WTC11 (cell line): ENCODE data around the gene KLHL18. TPM values are rescaled to one million over a fixed set of nuclear protein-coding genes. Genes with fewer than 3 reads are reported as not detected.

Experiments
- ATAC-seq: fragments of 200-7000 bp; cut with Tn5 transposase; 2 replicates; pipeline ENCODE4 v1.10.0; 2021; ENCODE audit warnings: mild to moderate bottlenecking, moderate library complexity
- Bru-seq: library from RNA; stranded (reverse); fragments of 400-500 nt; gene quantifications from one replicate; lab custom pipeline; 2021; lab: Mats Ljungman, UMichigan
- CTCF ChIA-PET: fragments of 300-600 bp; sonication (Branson Sonifier 250); formaldehyde crosslinking; loops from one replicate; lab custom pipeline; 2021; ENCODE audit warnings: antibody characterized with exemption; lab: Charles Lee
- POLR2A ChIA-PET: fragments of 350-600 bp; sonication (Branson Sonifier 250); formaldehyde crosslinking; loops from one replicate; lab custom pipeline; 2021; ENCODE audit warnings: antibody characterized with exemption; lab: Charles Lee
- DNase-seq: peaks from one replicate; pipeline ENCODE4 v3.0.0; 2021; ENCODE audit warnings: low spot score
- H3K27ac Mint-ChIP-seq: 2 replicates; pipeline ENCODE4 v1.8.0; 2021; ENCODE audit warnings: mixed read lengths
- H3K27me3 Mint-ChIP-seq: 2 replicates; pipeline ENCODE4 v1.8.0; 2021; ENCODE audit warnings: low read depth, mild to moderate bottlenecking, moderate library complexity, mixed read lengths
- H3K36me3 Mint-ChIP-seq: 2 replicates; pipeline ENCODE4 v1.8.0; 2021; ENCODE audit warnings: mixed read lengths
- H3K4me1 Mint-ChIP-seq: 2 replicates; pipeline ENCODE4 v1.8.0; 2022; ENCODE audit warnings: mixed read lengths
- H3K4me3 Mint-ChIP-seq: 2 replicates; pipeline ENCODE4 v1.8.0; 2021; ENCODE audit warnings: mild to moderate bottlenecking, moderate library complexity, mixed read lengths
- H3K9me3 Mint-ChIP-seq: 2 replicates; pipeline ENCODE4 v1.8.0; 2021; ENCODE audit warnings: mixed read lengths
- ATF1 ChIP-seq: sonication (generic); formaldehyde crosslinking; IDR thresholded peaks from 2 replicates; pipeline ENCODE4 v1.8.1; 2023; ENCODE audit warnings: mild to moderate bottlenecking, moderate library complexity, missing genetic modification reagents
- CREM ChIP-seq: sonication (generic); formaldehyde crosslinking; IDR thresholded peaks from 2 replicates; pipeline ENCODE4 v1.8.1; 2022; ENCODE audit warnings: mild to moderate bottlenecking, missing genetic modification reagents, moderate library complexity
- ESRRA ChIP-seq: sonication (generic); formaldehyde crosslinking; IDR thresholded peaks from 2 replicates; pipeline ENCODE4 v1.8.1; 2022; ENCODE audit warnings: mild to moderate bottlenecking, missing genetic modification reagents, borderline replicate concordance
- ETV6 ChIP-seq: sonication (generic); formaldehyde crosslinking; IDR thresholded peaks from 2 replicates; pipeline ENCODE4 v1.8.1; 2022; ENCODE audit warnings: mild to moderate bottlenecking, missing genetic modification reagents
- FOXP1 ChIP-seq: sonication (generic); formaldehyde crosslinking; IDR thresholded peaks from 2 replicates; pipeline ENCODE4 v1.8.0; 2022; ENCODE audit warnings: missing genetic modification reagents, mild to moderate bottlenecking, moderate library complexity, borderline replicate concordance
- FOXP4 ChIP-seq: sonication (generic); formaldehyde crosslinking; IDR thresholded peaks from 2 replicates; pipeline ENCODE4 v1.8.0; 2022; ENCODE audit warnings: mild to moderate bottlenecking, missing genetic modification reagents
- GABPB1 ChIP-seq: sonication (generic); formaldehyde crosslinking; IDR thresholded peaks from 2 replicates; pipeline ENCODE4 v1.8.1; 2023; ENCODE audit warnings: mild to moderate bottlenecking, missing genetic modification reagents
- GRHL2 ChIP-seq: fragments of 250-450 bp; sonication (Bioruptor Pico); IDR thresholded peaks from 2 replicates; pipeline ENCODE4 v1.8.0; 2022; ENCODE audit warnings: mild to moderate bottlenecking, moderate library complexity; ENCODE audit not compliant: insufficient replicate concordance, severe bottlenecking
- JAZF1 ChIP-seq: fragments of 250-450 bp; sonication (Bioruptor Pico); IDR thresholded peaks from 2 replicates; pipeline ENCODE4 v1.9.0; 2021; ENCODE audit warnings: moderate library complexity, mild to moderate bottlenecking, inconsistent platforms
- MYBL2 ChIP-seq: sonication (generic); formaldehyde crosslinking; IDR thresholded peaks from 2 replicates; pipeline ENCODE4 v1.8.1; 2023; ENCODE audit warnings: mild to moderate bottlenecking, moderate library complexity, missing genetic modification reagents
- OVOL2 ChIP-seq: fragments of 250-450 bp; sonication (Bioruptor Pico); IDR thresholded peaks from 2 replicates; pipeline ENCODE4 v1.9.0; 2021; ENCODE audit warnings: mild to moderate bottlenecking, borderline replicate concordance
- SMAD3 ChIP-seq: sonication (generic); formaldehyde crosslinking; IDR thresholded peaks from 2 replicates; pipeline ENCODE4 v1.8.0; 2022; ENCODE audit warnings: missing genetic modification reagents, mild to moderate bottlenecking, borderline replicate concordance
- SP1 ChIP-seq: sonication (generic); formaldehyde crosslinking; conservative IDR thresholded peaks from 2 replicates; pipeline ENCODE4 v1.8.1; 2022; ENCODE audit warnings: missing genetic modification reagents
- TEAD1 ChIP-seq: sonication (generic); formaldehyde crosslinking; IDR thresholded peaks from 2 replicates; pipeline ENCODE4 v1.8.0; 2022; ENCODE audit warnings: mild to moderate bottlenecking, missing genetic modification reagents
- long read RNA-seq, 3 experiments: library from RNA in 1 of 3; library from capped mRNA in 1 of 3; library from polyadenylated mRNA in 1 of 3; unstranded in 2 of 3; stranded (forward) in 1 of 3; transcript quantifications; one replicate each; pipeline ENCODE4 v2.0.0, GENCODE V29; 2021
- total RNA-seq: library from RNA; stranded (reverse); gene quantifications from 3 replicates; pipeline ENCODE4 v1.2.3, GENCODE V29; 2021
- TF ChIP-seq, protein P1 (sequence below): sonication (generic); formaldehyde crosslinking; IDR thresholded peaks from 2 replicates; pipeline ENCODE4 v1.8.1; 2023; ENCODE audit warnings: mild to moderate bottlenecking, missing genetic modification reagents
- TF ChIP-seq, protein P2 (sequence below): sonication (generic); formaldehyde crosslinking; IDR thresholded peaks from 2 replicates; pipeline ENCODE4 v1.8.0; 2023; ENCODE audit warnings: mild to moderate bottlenecking, missing genetic modification reagents
- TF ChIP-seq, protein P3 (sequence below): sonication (generic); formaldehyde crosslinking; conservative IDR thresholded peaks from 2 replicates; pipeline ENCODE4 v1.8.1; 2022; ENCODE audit warnings: mild to moderate bottlenecking, missing genetic modification reagents
- TF ChIP-seq, protein P4 (sequence below): sonication (generic); formaldehyde crosslinking; IDR thresholded peaks from 2 replicates; pipeline ENCODE4 v1.8.0; 2022; ENCODE audit warnings: mild to moderate bottlenecking, missing genetic modification reagents
- TF ChIP-seq, protein P5 (sequence below): sonication (generic); formaldehyde crosslinking; IDR thresholded peaks from 2 replicates; pipeline ENCODE4 v1.8.0; 2023; ENCODE audit warnings: missing genetic modification reagents, mild to moderate bottlenecking, borderline replicate concordance
- TF ChIP-seq, protein P6 (sequence below): sonication (generic); formaldehyde crosslinking; IDR thresholded peaks from 2 replicates; pipeline ENCODE4 v1.8.1; 2022; ENCODE audit warnings: mild to moderate bottlenecking, moderate library complexity, missing genetic modification reagents

The KLHL18 gene
- total RNA-seq (23.4 to 29.5 TPM (median 28.4 TPM) in 3 replicates), Bru-seq, nascent RNA (percentile 67 among the genes with signal in this experiment)
- long read RNA-seq, experiment 1, full-length matches to known transcripts = 45 of 100 reads
- long read RNA-seq, experiment 1, partial matches to known transcripts = 9 of 100 reads
- long read RNA-seq, experiment 1, other reads (novel, unspliced or antisense) = 46 of 100 reads
- long read RNA-seq, experiment 2, full-length matches to known transcripts = 2 of 17 reads
- long read RNA-seq, experiment 2, partial matches to known transcripts = 0 of 17 reads
- long read RNA-seq, experiment 2, other reads (novel, unspliced or antisense) = 15 of 17 reads
- long read RNA-seq, experiment 3, partial matches to known transcripts = 1 of 5 reads
- long read RNA-seq, experiment 3, other reads (novel, unspliced or antisense) = 3 of 5 reads

DNA sequence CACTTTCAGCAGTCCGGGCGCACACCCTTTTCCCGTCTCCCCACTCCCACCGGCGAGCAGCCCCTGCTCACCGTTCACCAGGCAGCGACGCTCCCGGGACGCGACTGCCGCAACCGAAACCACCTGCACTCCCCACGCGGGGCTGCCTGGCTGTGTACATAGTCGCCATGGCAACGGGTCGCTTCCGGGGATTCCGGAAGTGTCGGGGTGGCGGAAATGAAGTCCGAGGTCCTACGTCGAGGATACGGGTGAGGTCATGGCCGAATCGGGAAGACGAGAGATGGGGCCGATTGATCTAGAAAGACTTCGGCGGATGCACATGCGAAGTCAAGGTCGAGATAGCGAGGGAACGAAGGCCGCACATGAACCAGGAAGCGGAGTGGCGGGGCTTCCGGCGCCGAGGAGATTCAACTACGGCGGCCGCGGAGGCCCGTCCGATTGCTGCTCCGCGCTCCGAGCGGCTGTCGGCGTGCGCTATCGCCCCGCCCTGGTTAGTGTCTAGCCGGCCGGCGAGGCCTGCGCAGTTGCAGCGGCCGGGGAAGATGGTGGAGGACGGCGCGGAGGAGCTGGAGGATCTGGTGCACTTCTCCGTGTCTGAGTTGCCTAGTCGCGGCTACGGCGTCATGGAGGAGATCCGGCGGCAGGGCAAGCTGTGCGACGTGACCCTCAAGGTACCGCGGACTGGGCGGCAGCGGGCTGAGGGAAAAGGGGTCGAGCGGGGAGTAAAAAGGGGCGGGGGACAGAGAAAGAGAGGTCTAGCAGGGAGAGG is at the start of gene KLHL18, which contains the start of gene KIF9:
TSS of gene KLHL18 (plus strand) at position 521 of the 769 bp plus-strand sequence. CDS start at position 543, 22 bp downstream.
TSS of gene KIF9 (minus strand) at position 376 of the 769 bp plus-strand sequence. CDS start 5,425 bp downstream, outside the sequence.
- Mint-ChIP-seq H3K9me3 (no peaks in the 10 kb centered on the region), H3K27ac (peak within 1 kb of the TSS; percentile 100), H3K4me3 (peak within 1 kb of the TSS; percentile 100), H3K36me3 (no peaks in the 10 kb centered on the region; the same call in 1 of the 2 replicates), H3K4me1 (peaks cover 17% of the 10 kb centered on the region), H3K27me3 (no peaks in the 10 kb centered on the region)
- DNase-seq (peak; percentile 89), ATAC-seq (peak; percentile 81)
- POLR2A ChIA-PET = no interaction called here
- CTCF ChIA-PET = interaction anchor here (1.0 to 1.4 kb wide), 5 partner anchors 11 to 98 kb away, joined by 3 to 6 read pairs (median 3); partner anchors contain the start of gene PTPN23
- TF ChIP-seq TEAD1 (CRISPR knock-in tag) (peak; percentile 54; the same call in 1 of the 2 replicates), FOXP1 (peak; percentile 83; the same call in 1 of the 2 replicates), MYBL2 (0 out of 2 replicates have a peak, but pooled peaks have one; percentile 67), GRHL2 (no peak), ETV6 (CRISPR knock-in tag) (peak; percentile 88), SP1 (CRISPR knock-in tag) (peak; percentile 80; the same call in 1 of the 2 replicates), FOXP4 (CRISPR knock-in tag) (peak; percentile 20; the same call in 1 of the 2 replicates), SMAD3 (CRISPR knock-in tag) (peak; percentile 93), OVOL2 (CRISPR knock-in tag) (no peak), GABPB1 (CRISPR knock-in tag) (peak; percentile 77), JAZF1 (no peak), ATF1 (CRISPR knock-in tag) (peak; percentile 76; the same call in 1 of the 2 replicates), CREM (CRISPR knock-in tag) (peak; percentile 84; the same call in 1 of the 2 replicates), ESRRA (peak; percentile 75)
- TF ChIP-seq, protein P1, sequence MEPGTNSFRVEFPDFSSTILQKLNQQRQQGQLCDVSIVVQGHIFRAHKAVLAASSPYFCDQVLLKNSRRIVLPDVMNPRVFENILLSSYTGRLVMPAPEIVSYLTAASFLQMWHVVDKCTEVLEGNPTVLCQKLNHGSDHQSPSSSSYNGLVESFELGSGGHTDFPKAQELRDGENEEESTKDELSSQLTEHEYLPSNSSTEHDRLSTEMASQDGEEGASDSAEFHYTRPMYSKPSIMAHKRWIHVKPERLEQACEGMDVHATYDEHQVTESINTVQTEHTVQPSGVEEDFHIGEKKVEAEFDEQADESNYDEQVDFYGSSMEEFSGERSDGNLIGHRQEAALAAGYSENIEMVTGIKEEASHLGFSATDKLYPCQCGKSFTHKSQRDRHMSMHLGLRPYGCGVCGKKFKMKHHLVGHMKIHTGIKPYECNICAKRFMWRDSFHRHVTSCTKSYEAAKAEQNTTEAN = peak; percentile 63; the same call in 1 of the 2 replicates
- TF ChIP-seq, protein P2, sequence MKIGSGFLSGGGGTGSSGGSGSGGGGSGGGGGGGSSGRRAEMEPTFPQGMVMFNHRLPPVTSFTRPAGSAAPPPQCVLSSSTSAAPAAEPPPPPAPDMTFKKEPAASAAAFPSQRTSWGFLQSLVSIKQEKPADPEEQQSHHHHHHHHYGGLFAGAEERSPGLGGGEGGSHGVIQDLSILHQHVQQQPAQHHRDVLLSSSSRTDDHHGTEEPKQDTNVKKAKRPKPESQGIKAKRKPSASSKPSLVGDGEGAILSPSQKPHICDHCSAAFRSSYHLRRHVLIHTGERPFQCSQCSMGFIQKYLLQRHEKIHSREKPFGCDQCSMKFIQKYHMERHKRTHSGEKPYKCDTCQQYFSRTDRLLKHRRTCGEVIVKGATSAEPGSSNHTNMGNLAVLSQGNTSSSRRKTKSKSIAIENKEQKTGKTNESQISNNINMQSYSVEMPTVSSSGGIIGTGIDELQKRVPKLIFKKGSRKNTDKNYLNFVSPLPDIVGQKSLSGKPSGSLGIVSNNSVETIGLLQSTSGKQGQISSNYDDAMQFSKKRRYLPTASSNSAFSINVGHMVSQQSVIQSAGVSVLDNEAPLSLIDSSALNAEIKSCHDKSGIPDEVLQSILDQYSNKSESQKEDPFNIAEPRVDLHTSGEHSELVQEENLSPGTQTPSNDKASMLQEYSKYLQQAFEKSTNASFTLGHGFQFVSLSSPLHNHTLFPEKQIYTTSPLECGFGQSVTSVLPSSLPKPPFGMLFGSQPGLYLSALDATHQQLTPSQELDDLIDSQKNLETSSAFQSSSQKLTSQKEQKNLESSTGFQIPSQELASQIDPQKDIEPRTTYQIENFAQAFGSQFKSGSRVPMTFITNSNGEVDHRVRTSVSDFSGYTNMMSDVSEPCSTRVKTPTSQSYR (CRISPR knock-in tag) = 0 out of 2 replicates have a peak, but pooled peaks have one; percentile 43
- TF ChIP-seq, protein P3, sequence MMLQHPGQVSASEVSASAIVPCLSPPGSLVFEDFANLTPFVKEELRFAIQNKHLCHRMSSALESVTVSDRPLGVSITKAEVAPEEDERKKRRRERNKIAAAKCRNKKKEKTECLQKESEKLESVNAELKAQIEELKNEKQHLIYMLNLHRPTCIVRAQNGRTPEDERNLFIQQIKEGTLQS = no peak
- TF ChIP-seq, protein P4, sequence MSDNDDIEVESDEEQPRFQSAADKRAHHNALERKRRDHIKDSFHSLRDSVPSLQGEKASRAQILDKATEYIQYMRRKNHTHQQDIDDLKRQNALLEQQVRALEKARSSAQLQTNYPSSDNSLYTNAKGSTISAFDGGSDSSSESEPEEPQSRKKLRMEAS = peak; percentile 83
- TF ChIP-seq, protein P5, sequence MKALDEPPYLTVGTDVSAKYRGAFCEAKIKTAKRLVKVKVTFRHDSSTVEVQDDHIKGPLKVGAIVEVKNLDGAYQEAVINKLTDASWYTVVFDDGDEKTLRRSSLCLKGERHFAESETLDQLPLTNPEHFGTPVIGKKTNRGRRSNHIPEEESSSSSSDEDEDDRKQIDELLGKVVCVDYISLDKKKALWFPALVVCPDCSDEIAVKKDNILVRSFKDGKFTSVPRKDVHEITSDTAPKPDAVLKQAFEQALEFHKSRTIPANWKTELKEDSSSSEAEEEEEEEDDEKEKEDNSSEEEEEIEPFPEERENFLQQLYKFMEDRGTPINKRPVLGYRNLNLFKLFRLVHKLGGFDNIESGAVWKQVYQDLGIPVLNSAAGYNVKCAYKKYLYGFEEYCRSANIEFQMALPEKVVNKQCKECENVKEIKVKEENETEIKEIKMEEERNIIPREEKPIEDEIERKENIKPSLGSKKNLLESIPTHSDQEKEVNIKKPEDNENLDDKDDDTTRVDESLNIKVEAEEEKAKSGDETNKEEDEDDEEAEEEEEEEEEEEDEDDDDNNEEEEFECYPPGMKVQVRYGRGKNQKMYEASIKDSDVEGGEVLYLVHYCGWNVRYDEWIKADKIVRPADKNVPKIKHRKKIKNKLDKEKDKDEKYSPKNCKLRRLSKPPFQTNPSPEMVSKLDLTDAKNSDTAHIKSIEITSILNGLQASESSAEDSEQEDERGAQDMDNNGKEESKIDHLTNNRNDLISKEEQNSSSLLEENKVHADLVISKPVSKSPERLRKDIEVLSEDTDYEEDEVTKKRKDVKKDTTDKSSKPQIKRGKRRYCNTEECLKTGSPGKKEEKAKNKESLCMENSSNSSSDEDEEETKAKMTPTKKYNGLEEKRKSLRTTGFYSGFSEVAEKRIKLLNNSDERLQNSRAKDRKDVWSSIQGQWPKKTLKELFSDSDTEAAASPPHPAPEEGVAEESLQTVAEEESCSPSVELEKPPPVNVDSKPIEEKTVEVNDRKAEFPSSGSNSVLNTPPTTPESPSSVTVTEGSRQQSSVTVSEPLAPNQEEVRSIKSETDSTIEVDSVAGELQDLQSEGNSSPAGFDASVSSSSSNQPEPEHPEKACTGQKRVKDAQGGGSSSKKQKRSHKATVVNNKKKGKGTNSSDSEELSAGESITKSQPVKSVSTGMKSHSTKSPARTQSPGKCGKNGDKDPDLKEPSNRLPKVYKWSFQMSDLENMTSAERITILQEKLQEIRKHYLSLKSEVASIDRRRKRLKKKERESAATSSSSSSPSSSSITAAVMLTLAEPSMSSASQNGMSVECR (CRISPR knock-in tag) = peak; percentile 83
- TF ChIP-seq, protein P6, sequence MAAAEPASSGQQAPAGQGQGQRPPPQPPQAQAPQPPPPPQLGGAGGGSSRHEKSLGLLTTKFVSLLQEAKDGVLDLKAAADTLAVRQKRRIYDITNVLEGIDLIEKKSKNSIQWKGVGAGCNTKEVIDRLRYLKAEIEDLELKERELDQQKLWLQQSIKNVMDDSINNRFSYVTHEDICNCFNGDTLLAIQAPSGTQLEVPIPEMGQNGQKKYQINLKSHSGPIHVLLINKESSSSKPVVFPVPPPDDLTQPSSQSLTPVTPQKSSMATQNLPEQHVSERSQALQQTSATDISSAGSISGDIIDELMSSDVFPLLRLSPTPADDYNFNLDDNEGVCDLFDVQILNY = peak; percentile 78
